Glutamatergic neuron (in vitro differentiated cells): ENCODE results near the gene MYT1. TPM values are rescaled to one million over a fixed set of nuclear protein-coding genes. Genes with fewer than 3 reads are reported as not detected.
A peak's percentile ranks its signal among the peaks of the same experiment; 100 is the strongest.

ENCODE experiments used
- DNase-seq: peaks from one replicate; pipeline ENCODE4 v3.0.0; 2022
- H3K27ac Mint-ChIP-seq: one replicate; pipeline ENCODE4 v1.8.0; 2020; ENCODE audit warnings: mild to moderate bottlenecking, mixed read lengths, inconsistent platforms; ENCODE audit not compliant: unreplicated experiment
- H3K27me3 Mint-ChIP-seq: one replicate; pipeline ENCODE4 v1.8.0; 2020; ENCODE audit warnings: mild to moderate bottlenecking, moderate library complexity, mixed read lengths, inconsistent platforms; ENCODE audit not compliant: unreplicated experiment
- H3K36me3 Mint-ChIP-seq: one replicate; pipeline ENCODE4 v1.8.0; 2020; ENCODE audit warnings: mild to moderate bottlenecking, mixed read lengths, inconsistent platforms; ENCODE audit not compliant: unreplicated experiment
- H3K4me1 Mint-ChIP-seq: one replicate; pipeline ENCODE4 v1.8.0; 2020; ENCODE audit warnings: mild to moderate bottlenecking, low read depth, mixed read lengths, inconsistent platforms; ENCODE audit not compliant: unreplicated experiment
- H3K4me3 Mint-ChIP-seq: one replicate; pipeline ENCODE4 v1.8.0; 2020; ENCODE audit warnings: mild to moderate bottlenecking, mixed read lengths, inconsistent platforms; ENCODE audit not compliant: unreplicated experiment
- H3K9me3 Mint-ChIP-seq: one replicate; pipeline ENCODE4 v1.8.0; 2020; ENCODE audit warnings: mild to moderate bottlenecking, moderate library complexity, mixed read lengths, inconsistent platforms; ENCODE audit not compliant: unreplicated experiment
- CTCF ChIP-seq: fragments of 200-600 bp; sonication (generic); IDR thresholded peaks from one replicate; pipeline ENCODE4 v1.5.0; 2021; ENCODE audit not compliant: partially characterized antibody, unreplicated experiment
- total RNA-seq: library from RNA; stranded (reverse); fragmentation: NEBNext Ultra II Directional; extraction: Animal tissue kit (Norgen Biotek cat#: 25700); gene quantifications from one replicate; pipeline ENCODE4 v1.2.1, GENCODE V29; 2021; ENCODE audit not compliant: unreplicated experiment

The MYT1 gene
- total RNA-seq, 1 donor from 2014 or later: 159 TPM

GRCh38 chr20:64247307-64247618, 83.0 kb downstream of the MYT1 start:
- Mint-ChIP-seq H3K4me1 (peaks cover 11% of the 10 kb centered on the region), H3K9me3 (peaks cover 17% of the 10 kb centered on the region), H3K36me3 (peaks cover 10% of the 10 kb centered on the region), H3K4me3 (no peak overlapping the region), H3K27ac (no peak overlapping the region), H3K27me3 (peaks cover 24% of the 10 kb centered on the region)
- no peak for DNase-seq
- TF ChIP-seq CTCF: no peak

- Mint-ChIP-seq H3K4me3 (no peak overlapping the region), H3K27ac (no peak overlapping the region), H3K36me3 (peaks cover 7% of the 10 kb centered on the region), H3K4me1 (peaks cover 6% of the 10 kb centered on the region), H3K9me3 (peaks cover 22% of the 10 kb centered on the region), H3K27me3 (peaks cover 26% of the 10 kb centered on the region)
- TF ChIP-seq CTCF: no peak
- no peak for DNase-seq
These were observed 84.0 kb downstream of the MYT1 start for GRCh38 chr20:64247970-64248841.

GRCh38 chr20:64250027-64250426, 85.8 kb downstream of the MYT1 start:
- Mint-ChIP-seq H3K27me3 (peaks cover 29% of the 10 kb centered on the region), H3K4me3 (no peak overlapping the region), H3K27ac (peak overlapping the region; percentile 7), H3K9me3 (peaks cover 25% of the 10 kb centered on the region), H3K4me1 (peaks cover 8% of the 10 kb centered on the region), H3K36me3 (peaks cover 4% of the 10 kb centered on the region)
- no peak for TF ChIP-seq CTCF
- no peak for DNase-seq

- H3K4me1 Mint-ChIP-seq: peaks cover 15% of the 10 kb centered on the region
These were observed 88.7 kb downstream of the MYT1 start for GRCh38 chr20:64253000-64253383.

More at GRCh38 chr20:64253000-64253383, 88.7 kb downstream of the MYT1 start:
- no peak for DNase-seq
- peaks cover 23% of the 10 kb centered on the region for H3K27me3 Mint-ChIP-seq
- H3K4me3 Mint-ChIP-seq: no peak overlapping the region
- H3K36me3 Mint-ChIP-seq: peaks cover 4% of the 10 kb centered on the region
- peaks cover 26% of the 10 kb centered on the region for H3K9me3 Mint-ChIP-seq
- no peak for TF ChIP-seq CTCF
- no peak overlapping the region for H3K27ac Mint-ChIP-seq
